OCI-LY1 (cell line): ENCODE results near the gene SUN5.

Source experiments
- CTCF ChIP-seq: fragments of 200-600 bp; sonication (generic), shearing (Covaris generic); IDR thresholded peaks from 2 replicates; pipeline ENCODE4 v1.5.1; 2017; ENCODE audit warnings: mild to moderate bottlenecking, antibody characterized with exemption, low read length, moderate library complexity, mixed read lengths
- EZH2 ChIP-seq: fragments of 200-600 bp; sonication (generic), shearing (Covaris generic); IDR thresholded peaks from 2 replicates; pipeline ENCODE4 v1.8.0; 2017; ENCODE audit warnings: borderline replicate concordance, mixed run types, mild to moderate bottlenecking, antibody characterized with exemption, low read length, moderate library complexity, mixed read lengths

GRCh38 chr20:33004141-33004751, at the start of gene SUN5:
- TF ChIP-seq CTCF (no peak), EZH2 (no peak)
